HepG2 (cell line): ENCODE results near the gene GPC6. TPM values are rescaled to one million over a fixed set of nuclear protein-coding genes. Genes with fewer than 3 reads are reported as not detected.

ENCODE experiments used
- AGO1 ChIP-seq: fragments of 200-400 bp; formaldehyde crosslinking; IDR thresholded peaks from 2 replicates; pipeline ENCODE4 v1.6.1; 2017; ENCODE audit warnings: mild to moderate bottlenecking, low read depth, low read length, moderate library complexity; ENCODE audit not compliant: poor library complexity, severe bottlenecking
- CEBPB ChIP-seq: IDR thresholded peaks from 2 replicates; pipeline ENCODE4 v1.6.1; 2011; ENCODE audit warnings: low read depth, low read length, improper control_type of control experiment, borderline replicate concordance
- GPN1 ChIP-seq: sonication (generic); formaldehyde crosslinking; IDR thresholded peaks from 2 replicates; pipeline ENCODE4 v1.5.1; 2020; ENCODE audit warnings: missing genetic modification reagents, borderline replicate concordance
- HDAC2 ChIP-seq: sonication (generic); formaldehyde crosslinking; IDR thresholded peaks from 2 replicates; pipeline ENCODE4 v1.4.0; 2020; ENCODE audit warnings: missing genetic modification reagents
- KMT2A ChIP-seq: sonication (generic); formaldehyde crosslinking; IDR thresholded peaks from 2 replicates; pipeline ENCODE4 v1.4.0; 2020; ENCODE audit warnings: missing genetic modification reagents
- POLR2AphosphoS5 ChIP-seq: IDR thresholded peaks from 2 replicates; pipeline ENCODE4 v1.6.1; 2012; ENCODE audit warnings: low read depth, low read length
- REPIN1 ChIP-seq: sonication (generic); formaldehyde crosslinking; IDR thresholded peaks from 2 replicates; pipeline ENCODE4 v1.8.0; 2022; ENCODE audit warnings: missing genetic modification reagents, low read depth, mild to moderate bottlenecking, borderline replicate concordance
- YY1 ChIP-seq: IDR thresholded peaks from 2 replicates; pipeline ENCODE4 v1.6.1; 2011; ENCODE audit warnings: low read length, low read depth, moderate library complexity, mild to moderate bottlenecking; ENCODE audit not compliant: insufficient read depth, insufficient replicate concordance
- ZFP90 ChIP-seq: sonication (generic); formaldehyde crosslinking; IDR thresholded peaks from 2 replicates; pipeline ENCODE4 v1.8.0; 2022; ENCODE audit warnings: missing genetic modification reagents, mild to moderate bottlenecking, inconsistent platforms, borderline replicate concordance
- ZNF451 ChIP-seq: sonication (generic); formaldehyde crosslinking; IDR thresholded peaks from 2 replicates; pipeline ENCODE4 v1.5.0; 2020; ENCODE audit warnings: mild to moderate bottlenecking, missing genetic modification reagents
- ZNF788 ChIP-seq: sonication (generic); formaldehyde crosslinking; IDR thresholded peaks from 2 replicates; pipeline ENCODE4 v1.5.0; 2020; ENCODE audit warnings: mild to moderate bottlenecking, missing genetic modification reagents, borderline replicate concordance
- polyA plus RNA-seq, 8 experiments: library from polyadenylated mRNA; depleted of rRNA in 3 of 8; stranded (reverse) in 7 of 8; unstranded in 1 of 8; fragments of >200 nt; fragmentation: Illumina TruSeq in 4 of 8; extraction: Trizol in 4 of 8; gene quantifications; 2 replicates each; pipeline versions ENCODE4 v1.2.1 to v1.2.3, GENCODE V29; 2011 to 2016; ENCODE audit warnings: low read depth in 4 of 8, missing spikeins in 1 of 8, mixed read lengths in 1 of 8; ENCODE audit not compliant: insufficient read depth in 1 of 8
- total RNA-seq, 5 experiments: library from RNA; depleted of rRNA; stranded (reverse); fragments of >200 nt; fragmentation: Illumina TruSeq; extraction: Trizol; gene quantifications; 2 replicates each; pipeline ENCODE4 v1.2.3, GENCODE V29; 2016; ENCODE audit warnings: low read depth in 1 of 5
- TF ChIP-seq, protein P1 (sequence below): sonication (generic); formaldehyde crosslinking; IDR thresholded peaks from 2 replicates; pipeline ENCODE4 v1.4.0; 2020; ENCODE audit warnings: missing genetic modification reagents
- TF ChIP-seq, protein P2 (sequence below): sonication (generic); formaldehyde crosslinking; IDR thresholded peaks from 2 replicates; pipeline ENCODE4 v1.8.1; 2023; ENCODE audit warnings: mild to moderate bottlenecking, inconsistent platforms, moderate library complexity, missing genetic modification reagents, borderline replicate concordance
- TF ChIP-seq, protein P3 (sequence below): sonication (generic); formaldehyde crosslinking; IDR thresholded peaks from 2 replicates; pipeline ENCODE4 v1.5.0; 2020; ENCODE audit warnings: missing genetic modification reagents
- TF ChIP-seq, protein P4 (sequence below): sonication (generic); formaldehyde crosslinking; IDR thresholded peaks from 2 replicates; pipeline ENCODE4 v1.4.0; 2020; ENCODE audit warnings: missing genetic modification reagents
- TF ChIP-seq, protein P5 (sequence below): sonication (generic); formaldehyde crosslinking; IDR thresholded peaks from 2 replicates; pipeline ENCODE4 v1.5.1; 2020; ENCODE audit warnings: mild to moderate bottlenecking, moderate library complexity, missing genetic modification reagents

GPC6 gene
- total and polyA plus RNA-seq, 2 of the 13 experiments (the other 11 are each of a cell fraction or from before 2014, with no cell fraction given) = 24.5 to 33.9 TPM

DNA sequence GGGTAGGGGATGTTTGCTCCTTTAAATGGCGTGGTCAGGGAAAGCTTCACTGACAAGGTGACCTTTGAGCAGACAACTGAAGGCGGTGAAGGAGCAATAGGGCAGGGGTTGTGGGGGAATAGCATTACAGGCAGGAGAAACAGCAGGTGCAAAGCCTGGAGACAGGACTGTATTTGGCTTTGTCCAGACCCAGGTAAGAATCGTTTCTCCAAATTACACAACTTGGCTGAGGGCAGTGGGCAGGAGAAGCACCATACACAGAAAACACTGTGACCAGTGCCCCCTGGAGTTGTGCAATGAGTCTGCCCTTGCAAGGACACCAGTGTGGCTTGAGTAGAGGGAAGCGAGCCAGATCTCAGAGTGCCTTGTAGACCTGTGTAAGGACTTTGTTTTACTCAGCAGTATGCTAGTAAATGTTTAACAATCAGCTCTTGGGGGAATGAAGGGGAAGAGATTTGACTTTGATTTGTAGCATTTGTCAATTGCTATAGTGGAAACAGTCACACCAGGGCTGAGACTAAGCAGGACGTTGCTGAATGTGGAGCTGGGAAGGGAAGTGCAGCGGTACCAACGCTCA, 892.8 kb downstream of the GPC6 start (continued):
- TF ChIP-seq, protein P1, sequence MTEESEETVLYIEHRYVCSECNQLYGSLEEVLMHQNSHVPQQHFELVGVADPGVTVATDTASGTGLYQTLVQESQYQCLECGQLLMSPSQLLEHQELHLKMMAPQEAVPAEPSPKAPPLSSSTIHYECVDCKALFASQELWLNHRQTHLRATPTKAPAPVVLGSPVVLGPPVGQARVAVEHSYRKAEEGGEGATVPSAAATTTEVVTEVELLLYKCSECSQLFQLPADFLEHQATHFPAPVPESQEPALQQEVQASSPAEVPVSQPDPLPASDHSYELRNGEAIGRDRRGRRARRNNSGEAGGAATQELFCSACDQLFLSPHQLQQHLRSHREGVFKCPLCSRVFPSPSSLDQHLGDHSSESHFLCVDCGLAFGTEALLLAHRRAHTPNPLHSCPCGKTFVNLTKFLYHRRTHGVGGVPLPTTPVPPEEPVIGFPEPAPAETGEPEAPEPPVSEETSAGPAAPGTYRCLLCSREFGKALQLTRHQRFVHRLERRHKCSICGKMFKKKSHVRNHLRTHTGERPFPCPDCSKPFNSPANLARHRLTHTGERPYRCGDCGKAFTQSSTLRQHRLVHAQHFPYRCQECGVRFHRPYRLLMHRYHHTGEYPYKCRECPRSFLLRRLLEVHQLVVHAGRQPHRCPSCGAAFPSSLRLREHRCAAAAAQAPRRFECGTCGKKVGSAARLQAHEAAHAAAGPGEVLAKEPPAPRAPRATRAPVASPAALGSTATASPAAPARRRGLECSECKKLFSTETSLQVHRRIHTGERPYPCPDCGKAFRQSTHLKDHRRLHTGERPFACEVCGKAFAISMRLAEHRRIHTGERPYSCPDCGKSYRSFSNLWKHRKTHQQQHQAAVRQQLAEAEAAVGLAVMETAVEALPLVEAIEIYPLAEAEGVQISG (CRISPR knock-in tag) = peak; percentile 72
- TF ChIP-seq YY1 (no peak), GPN1 (CRISPR knock-in tag) (no peak), ZNF788 (peak; percentile 85; the same call in 1 of the 2 replicates), ZFP90 (CRISPR knock-in tag) (no peak), KMT2A (CRISPR knock-in tag) (peak; percentile 57; the same call in 1 of the 2 replicates), HDAC2 (CRISPR knock-in tag) (peak; percentile 56; the same call in 1 of the 2 replicates), CEBPB (peak; percentile 89), POLR2AphosphoS5 (peak; percentile 32; the same call in 1 of the 2 replicates), AGO1 (no peak), ZNF451 (CRISPR knock-in tag) (no peak), REPIN1 (CRISPR knock-in tag) (peak; percentile 92)
- TF ChIP-seq, protein P2, sequence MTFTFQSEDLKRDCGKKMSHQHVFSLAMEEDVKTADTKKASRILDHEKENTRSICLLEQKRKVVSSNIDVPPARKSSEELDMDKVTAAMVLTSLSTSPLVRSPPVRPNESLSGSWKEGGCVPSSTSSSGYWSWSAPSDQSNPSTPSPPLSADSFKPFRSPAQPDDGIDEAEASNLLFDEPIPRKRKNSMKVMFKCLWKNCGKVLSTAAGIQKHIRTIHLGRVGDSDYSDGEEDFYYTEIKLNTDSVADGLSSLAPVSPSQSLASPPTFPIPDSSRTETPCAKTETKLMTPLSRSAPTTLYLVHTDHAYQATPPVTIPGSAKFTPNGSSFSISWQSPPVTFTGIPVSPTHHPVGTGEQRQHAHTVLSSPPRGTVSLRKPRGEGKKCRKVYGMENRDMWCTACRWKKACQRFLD (CRISPR knock-in tag) = no peak
- TF ChIP-seq, protein P3, sequence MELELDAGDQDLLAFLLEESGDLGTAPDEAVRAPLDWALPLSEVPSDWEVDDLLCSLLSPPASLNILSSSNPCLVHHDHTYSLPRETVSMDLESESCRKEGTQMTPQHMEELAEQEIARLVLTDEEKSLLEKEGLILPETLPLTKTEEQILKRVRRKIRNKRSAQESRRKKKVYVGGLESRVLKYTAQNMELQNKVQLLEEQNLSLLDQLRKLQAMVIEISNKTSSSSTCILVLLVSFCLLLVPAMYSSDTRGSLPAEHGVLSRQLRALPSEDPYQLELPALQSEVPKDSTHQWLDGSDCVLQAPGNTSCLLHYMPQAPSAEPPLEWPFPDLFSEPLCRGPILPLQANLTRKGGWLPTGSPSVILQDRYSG (CRISPR knock-in tag) = no peak
- TF ChIP-seq, protein P4, sequence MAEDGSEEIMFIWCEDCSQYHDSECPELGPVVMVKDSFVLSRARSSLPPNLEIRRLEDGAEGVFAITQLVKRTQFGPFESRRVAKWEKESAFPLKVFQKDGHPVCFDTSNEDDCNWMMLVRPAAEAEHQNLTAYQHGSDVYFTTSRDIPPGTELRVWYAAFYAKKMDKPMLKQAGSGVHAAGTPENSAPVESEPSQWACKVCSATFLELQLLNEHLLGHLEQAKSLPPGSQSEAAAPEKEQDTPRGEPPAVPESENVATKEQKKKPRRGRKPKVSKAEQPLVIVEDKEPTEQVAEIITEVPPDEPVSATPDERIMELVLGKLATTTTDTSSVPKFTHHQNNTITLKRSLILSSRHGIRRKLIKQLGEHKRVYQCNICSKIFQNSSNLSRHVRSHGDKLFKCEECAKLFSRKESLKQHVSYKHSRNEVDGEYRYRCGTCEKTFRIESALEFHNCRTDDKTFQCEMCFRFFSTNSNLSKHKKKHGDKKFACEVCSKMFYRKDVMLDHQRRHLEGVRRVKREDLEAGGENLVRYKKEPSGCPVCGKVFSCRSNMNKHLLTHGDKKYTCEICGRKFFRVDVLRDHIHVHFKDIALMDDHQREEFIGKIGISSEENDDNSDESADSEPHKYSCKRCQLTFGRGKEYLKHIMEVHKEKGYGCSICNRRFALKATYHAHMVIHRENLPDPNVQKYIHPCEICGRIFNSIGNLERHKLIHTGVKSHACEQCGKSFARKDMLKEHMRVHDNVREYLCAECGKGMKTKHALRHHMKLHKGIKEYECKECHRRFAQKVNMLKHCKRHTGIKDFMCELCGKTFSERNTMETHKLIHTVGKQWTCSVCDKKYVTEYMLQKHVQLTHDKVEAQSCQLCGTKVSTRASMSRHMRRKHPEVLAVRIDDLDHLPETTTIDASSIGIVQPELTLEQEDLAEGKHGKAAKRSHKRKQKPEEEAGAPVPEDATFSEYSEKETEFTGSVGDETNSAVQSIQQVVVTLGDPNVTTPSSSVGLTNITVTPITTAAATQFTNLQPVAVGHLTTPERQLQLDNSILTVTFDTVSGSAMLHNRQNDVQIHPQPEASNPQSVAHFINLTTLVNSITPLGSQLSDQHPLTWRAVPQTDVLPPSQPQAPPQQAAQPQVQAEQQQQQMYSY (CRISPR knock-in tag) = peak; percentile 42; the same call in 1 of the 2 replicates
- TF ChIP-seq, protein P5, sequence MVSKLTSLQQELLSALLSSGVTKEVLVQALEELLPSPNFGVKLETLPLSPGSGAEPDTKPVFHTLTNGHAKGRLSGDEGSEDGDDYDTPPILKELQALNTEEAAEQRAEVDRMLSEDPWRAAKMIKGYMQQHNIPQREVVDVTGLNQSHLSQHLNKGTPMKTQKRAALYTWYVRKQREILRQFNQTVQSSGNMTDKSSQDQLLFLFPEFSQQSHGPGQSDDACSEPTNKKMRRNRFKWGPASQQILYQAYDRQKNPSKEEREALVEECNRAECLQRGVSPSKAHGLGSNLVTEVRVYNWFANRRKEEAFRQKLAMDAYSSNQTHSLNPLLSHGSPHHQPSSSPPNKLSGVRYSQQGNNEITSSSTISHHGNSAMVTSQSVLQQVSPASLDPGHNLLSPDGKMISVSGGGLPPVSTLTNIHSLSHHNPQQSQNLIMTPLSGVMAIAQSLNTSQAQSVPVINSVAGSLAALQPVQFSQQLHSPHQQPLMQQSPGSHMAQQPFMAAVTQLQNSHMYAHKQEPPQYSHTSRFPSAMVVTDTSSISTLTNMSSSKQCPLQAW (CRISPR knock-in tag) = peak; percentile 95
